Activated CD8-positive, alpha-beta T cell treated with anti-CD3 and anti-CD28 coated beads, Interleukin-2, amount 10 ng/mL, durations not matched to agents 7 days and 5 days (primary cell): Measurements from ENCODE around the gene FABP6. TPM values are rescaled to one million over a fixed set of nuclear protein-coding genes. Genes with fewer than 3 reads are reported as not detected.

Experiments used
- ATAC-seq: fragments of 150-1000 bp; cut with Tn5 transposase; one replicate; pipeline ENCODE4 v1.10.0; 2021; ENCODE audit warnings: moderate library complexity
- CTCF ChIA-PET: fragments of 350-600 bp; sonication (Branson Sonifier 250); formaldehyde crosslinking; loops from one replicate; lab custom pipeline; 2021; ENCODE audit warnings: antibody characterized with exemption; lab: Charles Lee
- POLR2A ChIA-PET: fragments of 350-600 bp; sonication (Branson Sonifier 250); formaldehyde crosslinking; loops from one replicate; lab custom pipeline; 2021; ENCODE audit warnings: antibody characterized with exemption; lab: Charles Lee
- DNase-seq: peaks from one replicate; pipeline ENCODE4 v3.0.0-alpha.2; 2020
- H3K27ac Mint-ChIP-seq: one replicate; pipeline ENCODE4 v1.8.0; 2021; ENCODE audit warnings: mild to moderate bottlenecking, mixed read lengths
- H3K27me3 Mint-ChIP-seq: one replicate; pipeline ENCODE4 v1.8.0; 2021; ENCODE audit warnings: low read depth, mixed read lengths
- H3K36me3 Mint-ChIP-seq: one replicate; pipeline ENCODE4 v1.8.0; 2021; ENCODE audit warnings: low read depth, mixed read lengths
- H3K4me1 Mint-ChIP-seq: one replicate; pipeline ENCODE4 v1.8.0; 2021; ENCODE audit warnings: low read depth, mixed read lengths
- H3K4me3 Mint-ChIP-seq: one replicate; pipeline ENCODE4 v1.8.0; 2021; ENCODE audit warnings: mild to moderate bottlenecking, mixed read lengths
- H3K9me3 Mint-ChIP-seq: one replicate; pipeline ENCODE4 v1.8.0; 2022; ENCODE audit warnings: mixed read lengths; ENCODE audit not compliant: insufficient read depth
- total RNA-seq, 2 experiments: library from RNA; stranded (reverse); gene quantifications; one replicate each; pipeline ENCODE4 v1.2.3, GENCODE V29; 2021

Gene FABP6
- total RNA-seq, 2 experiments from 2014 or later, result not detected

- no peak for DNase-seq
- H3K27ac Mint-ChIP-seq, result no peak overlapping the region
- POLR2A ChIA-PET, result no interaction called here
Measured at GRCh38 chr5:160284291-160284873, 55.1 kb downstream of the FABP6 start.

GRCh38 chr5:160285316-160285715, 56.0 kb downstream of the FABP6 start:
- ChIA-PET CTCF (no interaction called here), POLR2A (no interaction called here)
- Mint-ChIP-seq H3K4me3 (no peak overlapping the region), H3K27ac (no peak overlapping the region), H3K36me3 (no peaks in the 10 kb centered on the region), H3K4me1 (no peaks in the 10 kb centered on the region), H3K27me3 (no peaks in the 10 kb centered on the region), H3K9me3 (no peaks in the 10 kb centered on the region)
- no peak for ATAC-seq
- no peak for DNase-seq

More at GRCh38 chr5:160284291-160284873, 55.1 kb downstream of the FABP6 start:
- ATAC-seq, result no peak
- CTCF ChIA-PET, result no interaction called here
- H3K9me3 Mint-ChIP-seq, result no peaks in the 10 kb centered on the region
- no peaks in the 10 kb centered on the region for H3K4me1 Mint-ChIP-seq
- H3K36me3 Mint-ChIP-seq, result no peaks in the 10 kb centered on the region
- H3K27me3 Mint-ChIP-seq, result no peaks in the 10 kb centered on the region
- no peak overlapping the region for H3K4me3 Mint-ChIP-seq

- POLR2A ChIA-PET, result no interaction called here
- Mint-ChIP-seq H3K27me3 (no peaks in the 10 kb centered on the region), H3K4me3 (no peak overlapping the region), H3K27ac (no peak overlapping the region), H3K36me3 (no peaks in the 10 kb centered on the region), H3K4me1 (no peaks in the 10 kb centered on the region), H3K9me3 (no peaks in the 10 kb centered on the region)
- DNase-seq (no peak), ATAC-seq (no peak)
- CTCF ChIA-PET, result interaction anchor here (1.5 kb wide), 1 partner anchor 9 kb away, joined by 3 read pairs; no protein-coding TSS in a partner anchor
Measured at GRCh38 chr5:160286947-160287346, 57.6 kb downstream of the FABP6 start.

- ATAC-seq, result no peak
- Mint-ChIP-seq H3K27me3 (no peaks in the 10 kb centered on the region), H3K36me3 (no peaks in the 10 kb centered on the region), H3K27ac (no peak overlapping the region), H3K4me1 (no peaks in the 10 kb centered on the region), H3K9me3 (no peaks in the 10 kb centered on the region), H3K4me3 (no peak overlapping the region)
- ChIA-PET POLR2A (no interaction called here), CTCF (interaction anchor here (1.5 kb wide), 1 partner anchor 9 kb away, joined by 3 read pairs; no protein-coding TSS in a partner anchor)
- no peak for DNase-seq
Measured at GRCh38 chr5:160287378-160288051, 58.2 kb downstream of the FABP6 start.

Other genes with a start within 250 kb of the FABP6 start
- gene TTC1, start 220.4 kb upstream of the FABP6 start, total RNA-seq, result 10 to 100 TPM; 50.1 to 51.6 TPM
- gene PWWP2A, start 110.1 kb upstream of the FABP6 start, total RNA-seq, result 10 to 100 TPM; 19.5 to 24.9 TPM
- gene CCNJL, start 83.1 kb downstream of the FABP6 start, total RNA-seq, result under 1 TPM in 1 of 2 experiments, not detected in 1; 0.23 TPM
- gene C1QTNF2, start 141.1 kb downstream of the FABP6 start, total RNA-seq, result not detected
- gene FAM200C, start 170.5 kb downstream of the FABP6 start, total RNA-seq, result under 1 TPM; 0.29 to 0.45 TPM
- gene SLU7, start 189.6 kb downstream of the FABP6 start, total RNA-seq, result 10 to 100 TPM; 41.0 to 46.9 TPM
- 100 to 1,000 TPM; 138 to 140 TPM for gene PTTG1, start 192.3 kb downstream of the FABP6 start, total RNA-seq